ENCODE data around the gene KLC4.

GRCh38 chr6:43092635-43093034 lies 33.2 kb downstream of the KLC4 start:
- no peak for TF ChIP-seq CTCF (IDR thresholded peaks at IDR 0.05)
- TF ChIP-seq EP300 (IDR thresholded peaks at IDR 0.05): no peak
- TF ChIP-seq POLR2A (IDR thresholded peaks at IDR 0.05): no peak
- no peak for TF ChIP-seq POLR2AphosphoS5 (IDR thresholded peaks at IDR 0.05)
